NOMO-1 treated with DMSO at 0.1 percent for 48 hours (cell line): Measurements from ENCODE around the gene RASAL1.

ENCODE experiments used
- DNase-seq: peaks from one replicate; lab custom pipeline; 2025; ENCODE audit not compliant: unreplicated experiment; lab: John Stamatoyannopoulos, UW

Gene RASAL1

GRCh38 chr12:113097716-113098440, 37.7 kb downstream of the RASAL1 start:
- DNase-seq = no peak

DNA sequence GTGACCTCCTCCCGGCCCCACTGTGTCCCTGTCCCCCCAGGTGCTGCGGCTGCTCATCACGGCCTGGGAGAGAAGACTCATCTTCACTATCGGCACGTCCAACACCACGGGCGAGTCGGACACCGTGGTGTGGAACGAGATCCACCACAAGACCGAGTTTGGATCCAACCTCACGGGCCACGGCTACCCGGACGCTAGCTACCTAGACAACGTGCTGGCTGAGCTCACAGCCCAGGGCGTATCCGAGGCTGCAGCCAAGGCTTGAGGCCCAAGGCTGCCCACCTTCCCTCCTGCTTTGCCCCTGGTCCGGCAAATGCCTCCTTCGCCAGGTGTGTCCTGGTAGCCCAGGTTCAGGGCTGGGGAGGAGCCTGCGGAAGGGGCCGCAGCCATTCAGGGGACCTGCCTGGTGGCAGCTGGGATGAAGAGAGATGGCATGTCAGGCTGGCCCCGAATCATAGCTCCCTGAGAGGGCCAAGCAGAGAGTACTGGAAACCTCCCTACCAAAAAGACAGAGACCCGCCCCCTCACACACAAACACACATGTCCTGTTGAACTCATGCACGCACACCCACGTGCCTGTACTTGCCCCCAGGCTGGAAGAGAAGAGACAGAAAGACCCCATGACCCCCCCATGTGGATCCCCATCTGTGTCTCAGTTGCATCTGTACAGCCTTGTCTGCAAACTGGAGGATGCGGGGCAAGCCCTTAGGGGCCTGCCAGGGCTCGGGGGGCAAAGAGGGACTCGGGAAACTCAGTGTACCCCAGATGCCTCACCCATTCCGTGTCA, 38.7 kb downstream of the RASAL1 start:
- DNase-seq = no peak

- DNase-seq = no peak
Observed at GRCh38 chr12:113095405-113095804, 40.2 kb downstream of the RASAL1 start.

- DNase-seq = no peak
Observed at GRCh38 chr12:113094738-113095137, 40.8 kb downstream of the RASAL1 start.

GRCh38 chr12:113093409-113094101, 42.0 kb downstream of the RASAL1 start:
- no peak for DNase-seq

- DNase-seq = no peak
Observed at GRCh38 chr12:113092607-113093408, 42.8 kb downstream of the RASAL1 start.

DNA sequence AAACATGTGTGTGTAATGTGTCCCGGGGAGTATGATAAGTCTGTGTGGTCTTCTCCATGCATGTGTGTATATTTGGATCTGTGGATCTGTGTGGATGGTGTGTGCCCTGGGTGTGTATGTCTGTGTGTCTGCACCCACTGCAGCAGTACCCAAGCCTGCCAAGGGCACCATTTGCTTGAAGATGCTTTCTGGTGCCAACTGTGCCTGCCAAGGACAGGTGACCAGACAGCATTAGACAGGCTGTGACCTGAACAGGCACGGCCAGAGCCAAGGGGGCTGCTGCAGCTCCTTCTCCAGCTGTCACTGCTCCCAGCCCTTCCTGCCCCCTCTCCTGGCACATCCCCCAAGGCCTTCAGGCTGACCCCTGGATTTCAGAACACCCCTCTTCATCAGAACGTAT, 44.1 kb downstream of the RASAL1 start:
- no peak for DNase-seq

GRCh38 chr12:113090740-113091139, 44.8 kb downstream of the RASAL1 start:
- DNase-seq = no peak

GRCh38 chr12:113089839-113090238, 45.7 kb downstream of the RASAL1 start:
- DNase-seq = no peak

DNA sequence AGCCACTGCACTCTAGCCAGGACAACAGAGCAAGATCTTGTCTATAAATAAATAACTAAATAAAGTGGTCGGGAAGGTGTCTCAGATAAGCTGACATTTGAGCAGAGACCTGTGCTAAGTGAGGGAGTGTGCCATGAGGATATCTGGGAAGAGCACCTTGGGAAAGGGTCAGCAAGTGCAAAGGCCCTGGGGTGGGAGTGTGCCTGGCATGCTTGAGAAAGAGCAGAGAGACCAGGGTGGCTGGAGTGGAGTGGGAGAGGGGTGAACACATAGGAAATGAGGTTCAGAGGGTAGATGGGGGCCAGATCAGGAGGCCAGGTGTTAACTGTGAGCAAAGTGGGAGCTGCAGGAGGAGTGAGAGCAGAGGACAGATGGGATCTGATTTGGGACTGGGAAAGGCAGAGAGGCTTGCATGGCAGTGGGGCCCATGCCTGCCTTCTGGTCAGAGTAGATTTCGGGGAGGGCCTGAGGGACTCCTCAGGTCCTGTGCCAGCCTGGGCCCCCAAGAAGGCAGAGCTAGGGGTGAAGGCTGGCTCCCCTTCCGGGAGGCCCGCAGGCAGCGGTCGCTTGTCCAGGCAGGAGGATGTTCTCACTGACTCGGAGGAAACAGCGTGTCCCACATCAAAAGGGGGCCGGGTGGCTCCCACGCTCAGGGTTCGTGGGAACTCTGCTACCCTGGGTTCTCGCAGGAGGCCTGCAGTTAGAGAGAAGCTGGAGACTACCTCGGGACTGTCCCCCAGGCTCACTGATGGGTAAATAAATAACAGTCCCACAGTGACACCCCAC, 46.4 kb downstream of the RASAL1 start:
- DNase-seq = no peak

DNA sequence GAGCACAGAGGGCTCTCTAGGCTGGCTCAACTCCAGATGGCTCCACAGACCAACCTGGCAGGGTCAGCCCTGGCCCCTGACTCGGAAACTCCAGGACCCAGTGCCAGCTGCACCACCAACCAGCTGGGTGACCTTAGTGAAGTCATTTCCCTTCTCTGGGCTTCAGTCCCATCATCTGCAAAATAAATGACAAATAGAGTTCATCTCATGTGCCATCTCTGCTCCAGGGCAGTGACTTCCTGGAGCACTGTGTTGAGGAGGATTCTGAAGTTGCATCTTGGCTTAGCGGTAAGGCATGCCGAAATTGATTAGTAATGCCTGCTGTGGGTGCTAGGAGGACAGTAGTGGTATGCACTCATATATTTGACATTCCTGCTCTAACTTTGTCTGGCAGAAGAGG, 47.5 kb downstream of the RASAL1 start:
- no peak for DNase-seq

- no peak for DNase-seq
Observed at GRCh38 chr12:113087193-113087592, 48.4 kb downstream of the RASAL1 start.

DNA sequence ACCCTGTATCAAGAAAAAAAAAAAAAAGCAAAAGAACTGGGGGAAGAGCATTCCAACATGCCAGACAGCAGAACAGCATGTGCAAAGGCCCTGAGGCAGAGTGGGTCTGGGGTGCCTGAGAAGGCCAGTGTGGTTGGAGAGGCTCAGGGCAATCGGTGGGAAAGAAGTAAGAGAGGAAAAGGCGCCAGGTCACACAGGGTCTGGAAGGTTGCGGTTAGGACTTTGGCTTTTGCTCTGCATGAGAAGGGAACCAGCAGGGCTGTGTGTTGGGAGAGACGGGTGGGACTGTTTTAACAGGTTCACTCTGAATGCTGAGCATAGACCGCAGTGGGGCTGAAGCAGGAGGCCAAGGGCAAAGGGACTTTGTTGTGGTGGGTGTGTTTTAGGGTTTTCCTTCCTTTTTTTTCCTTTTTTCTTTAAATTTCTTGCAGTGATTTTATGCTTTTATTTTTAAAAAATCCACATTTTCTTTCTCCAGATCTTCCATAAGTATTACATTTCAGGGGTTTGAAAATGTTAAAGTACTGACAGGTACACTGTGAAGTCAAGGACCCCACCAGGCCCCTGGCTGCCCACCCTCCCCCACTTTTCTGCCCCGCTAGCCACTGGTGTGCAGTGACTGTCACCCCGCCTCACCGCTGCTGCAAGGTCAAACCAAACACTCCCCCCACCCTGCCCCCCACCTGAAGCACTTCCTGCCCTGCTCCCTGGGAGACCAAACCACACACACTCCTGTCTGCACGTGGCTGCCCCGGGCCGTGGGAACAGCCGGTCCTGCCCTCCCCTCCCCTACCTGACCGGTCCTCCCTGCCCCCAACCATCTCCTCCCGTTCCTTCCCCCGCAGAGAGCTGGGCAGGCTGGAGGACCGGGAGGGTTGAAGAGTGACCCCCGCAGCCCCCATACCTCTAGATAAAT, 49.1 kb downstream of the RASAL1 start:
- no peak for DNase-seq

DNA sequence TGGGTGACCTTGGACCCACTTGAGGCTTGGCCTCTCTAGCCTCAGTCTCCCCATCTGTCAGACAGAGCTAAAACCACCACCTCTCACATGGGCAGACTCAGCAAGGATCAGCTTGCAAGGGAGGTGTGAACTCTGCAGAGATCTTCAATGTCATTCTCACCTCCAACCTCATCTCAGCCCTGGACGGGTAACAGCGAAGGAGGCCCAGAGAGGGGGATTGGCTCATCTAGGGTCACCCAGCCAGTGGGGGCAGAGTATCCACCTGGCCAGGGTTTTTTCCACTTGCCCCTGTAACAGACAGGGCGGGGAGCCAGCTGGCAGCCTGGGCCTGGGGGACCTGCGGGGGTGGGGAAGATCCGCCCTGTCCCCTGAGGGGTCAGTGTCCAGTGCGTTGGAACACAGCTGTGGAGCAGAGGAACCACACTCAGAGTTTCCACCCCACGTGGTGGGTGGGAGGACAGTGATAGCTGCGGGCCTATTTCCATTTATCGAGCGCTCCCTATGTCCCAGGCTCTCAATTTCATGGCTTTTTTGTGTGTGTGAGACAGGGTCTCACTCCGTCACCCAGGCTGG, 51.6 kb downstream of the RASAL1 start:
- DNase-seq = no peak

DNA sequence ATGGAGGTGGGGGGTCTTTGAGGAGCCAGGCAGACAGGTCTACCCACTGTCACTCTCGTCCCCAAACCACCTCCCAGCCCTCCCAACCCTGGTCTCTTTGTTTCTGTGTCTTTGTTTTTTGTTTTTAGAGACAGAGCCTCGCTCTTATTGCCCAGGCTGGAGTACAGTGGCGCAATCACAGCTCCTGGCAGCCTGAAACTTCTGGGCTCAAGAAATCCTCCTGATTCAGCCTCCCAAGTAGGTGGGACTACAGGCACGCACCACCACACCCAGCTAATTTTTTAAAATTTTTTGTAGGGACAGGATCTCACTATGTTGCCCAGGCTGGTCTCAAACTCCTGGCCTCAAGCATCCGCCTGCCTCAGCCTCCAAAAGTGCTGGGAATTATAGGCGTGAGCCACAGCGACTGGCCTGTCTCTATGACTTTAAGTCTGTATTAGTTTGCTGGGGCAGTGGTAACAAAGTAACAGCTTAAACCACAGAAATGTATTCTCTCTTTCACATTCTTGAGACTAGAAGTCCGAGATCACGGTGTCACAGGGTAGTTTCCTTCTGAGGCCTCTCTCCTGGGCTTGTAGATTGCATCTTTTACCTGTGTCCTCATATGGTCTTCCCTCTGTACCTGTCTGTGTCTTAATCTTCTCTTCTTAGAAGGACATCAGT, 52.9 kb downstream of the RASAL1 start:
- no peak for DNase-seq

- no peak for DNase-seq
Observed at GRCh38 chr12:113081873-113082272, 53.7 kb downstream of the RASAL1 start.

DNA sequence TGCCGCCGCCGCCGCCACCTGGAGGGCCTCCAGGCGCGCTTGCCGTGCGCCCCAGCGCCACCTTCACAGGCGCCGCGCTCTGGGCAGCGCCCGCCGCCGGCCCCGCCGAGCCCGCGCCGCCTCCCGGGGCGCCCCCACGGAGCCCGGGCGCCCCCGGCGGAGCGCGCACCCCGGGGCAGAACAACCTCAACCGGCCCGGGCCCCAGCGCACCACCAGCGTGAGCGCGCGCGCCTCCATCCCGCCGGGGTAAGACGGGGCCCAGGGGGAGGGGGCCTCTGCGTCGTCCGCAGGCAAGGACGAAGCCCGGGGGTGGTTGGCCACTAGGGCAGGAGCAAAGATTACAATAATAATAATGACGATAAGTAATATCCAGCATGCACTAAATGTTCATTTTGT, 57.7 kb downstream of the RASAL1 start:
- no peak for DNase-seq

- DNase-seq = no peak
Observed at GRCh38 chr12:113077057-113077858, 58.3 kb downstream of the RASAL1 start.
